K562 (cell line): ENCODE data around the gene TPI1. TPM values are rescaled to one million over a fixed set of nuclear protein-coding genes. Genes with fewer than 3 reads are reported as not detected.

Experiments used
- DDX20 ChIP-seq: fragments of 450-650 bp; IDR thresholded peaks from 2 replicates; pipeline ENCODE4 v1.6.1; 2016; ENCODE audit warnings: missing genetic modification characterization, low read depth, mild to moderate bottlenecking, missing compliant biosample characterization, moderate library complexity
- GTF2A2 ChIP-seq: IDR thresholded peaks from 2 replicates; pipeline ENCODE4 v1.6.1; 2016; ENCODE audit warnings: mild to moderate bottlenecking, missing genetic modification characterization, missing compliant biosample characterization
- RBM17 ChIP-seq: fragments of 200-400 bp; formaldehyde crosslinking; IDR thresholded peaks from 2 replicates; pipeline ENCODE4 v1.6.1; 2017; ENCODE audit warnings: low read depth, mild to moderate bottlenecking, low read length, borderline replicate concordance
- SAFB2 ChIP-seq: fragments of 200-400 bp; formaldehyde crosslinking; IDR thresholded peaks from 2 replicates; pipeline ENCODE4 v1.6.1; 2018; ENCODE audit warnings: borderline replicate concordance, low read length, low read depth, moderate library complexity; ENCODE audit not compliant: severe bottlenecking
- ZNF23 ChIP-seq: fragments of 250-450 bp; sonication (Bioruptor Pico); IDR thresholded peaks from 2 replicates; pipeline ENCODE4 v1.4.0; 2020; ENCODE audit warnings: mild to moderate bottlenecking
- ZNF79 ChIP-seq: fragments of 250-450 bp; sonication (Bioruptor Pico); IDR thresholded peaks from 2 replicates; pipeline ENCODE4 v1.4.0; 2020; ENCODE audit warnings: low read depth, mild to moderate bottlenecking, moderate library complexity
- polyA plus RNA-seq, 8 experiments: library from polyadenylated mRNA; depleted of rRNA in 4 of 8; stranded (reverse) in 5 of 8; unstranded in 3 of 8; fragments of >200 nt; fragmentation: Nextera tagmentation in 2 of 8; fragmentation: Illumina TruSeq in 1 of 8; extraction: Ambion mirVana in 2 of 8; extraction: Trizol in 1 of 8; gene quantifications; 2 replicates each; pipeline versions ENCODE4 v1.2.1 to v1.2.3, GENCODE V29; 2011 to 2014; ENCODE audit warnings: inconsistent platforms in 1 of 8, missing spikeins in 1 of 8
- total RNA-seq, 7 experiments: library from RNA; depleted of rRNA in 6 of 7; stranded (reverse); fragments of >200 nt in 6 of 7; fragmentation: Illumina TruSeq in 2 of 7; extraction: Trizol in 2 of 7; gene quantifications; 2 replicates each; pipeline versions ENCODE4 v1.2.1 to v1.2.3, GENCODE V29; 2011 to 2021; ENCODE audit warnings: low replicate concordance in 1 of 7
- TF ChIP-seq, protein P1 (sequence below), 2 experiments: IDR thresholded peaks in 1 of 2; conservative IDR thresholded peaks in 1 of 2; 2 replicates each; pipeline ENCODE4 v1.6.1; 2016; ENCODE audit warnings: low read depth in 2 of 2, mild to moderate bottlenecking in 1 of 2, missing compliant biosample characterization in 1 of 2, missing genetic modification characterization in 1 of 2, moderate library complexity in 1 of 2
- TF ChIP-seq, protein P2 (sequence below): fragments of 450-650 bp; IDR thresholded peaks from 2 replicates; pipeline ENCODE4 v1.6.1; 2016; ENCODE audit warnings: mild to moderate bottlenecking, moderate library complexity
- TF ChIP-seq, protein P3 (sequence below): sonication (generic); formaldehyde crosslinking; IDR thresholded peaks from 2 replicates; pipeline ENCODE4 v1.8.0; 2022; ENCODE audit warnings: mild to moderate bottlenecking, missing genetic modification reagents, borderline replicate concordance

TPI1 gene
- total and polyA plus RNA-seq, 9 of the 15 experiments (the other 6 are each of a cell fraction or from before 2014, with no cell fraction given): 662 to 4,971 (median 892) TPM

DNA sequence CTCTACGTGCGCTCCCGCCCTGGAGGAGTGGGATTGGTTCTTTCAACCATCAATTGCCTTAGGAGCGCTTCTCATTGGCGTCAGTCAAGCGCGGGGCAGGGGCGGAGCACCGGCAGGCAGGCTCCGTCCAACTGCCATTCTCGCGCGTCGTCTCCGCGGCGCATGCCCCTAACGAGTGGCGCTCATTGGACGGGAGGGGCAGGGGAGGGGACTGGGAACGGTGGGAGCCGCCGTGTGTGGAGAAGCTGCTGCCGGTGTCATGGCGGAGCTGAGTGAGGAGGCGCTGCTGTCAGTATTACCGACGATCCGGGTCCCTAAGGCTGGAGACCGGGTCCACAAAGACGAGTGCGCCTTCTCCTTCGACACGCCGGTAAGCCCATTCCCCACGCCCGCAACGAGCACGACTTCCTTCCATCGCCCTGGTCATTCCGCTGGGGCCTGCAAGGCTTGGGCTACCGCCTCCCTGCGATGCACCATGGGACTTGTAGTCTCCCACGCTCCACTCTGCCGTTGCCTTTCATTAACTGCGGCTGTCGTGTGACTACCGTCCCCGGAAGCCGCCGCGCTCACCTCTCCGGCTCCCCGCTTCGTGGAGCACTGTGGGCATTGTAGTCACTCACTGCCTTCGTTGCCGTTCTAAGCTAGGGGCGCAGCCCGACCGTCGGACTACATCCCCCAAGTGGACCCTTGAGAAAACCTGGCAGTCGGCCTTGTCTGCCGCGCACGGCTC is 15.2 kb upstream of the TPI1 start, which contains the start of gene USP5 (continued):
- TF ChIP-seq, protein P1, sequence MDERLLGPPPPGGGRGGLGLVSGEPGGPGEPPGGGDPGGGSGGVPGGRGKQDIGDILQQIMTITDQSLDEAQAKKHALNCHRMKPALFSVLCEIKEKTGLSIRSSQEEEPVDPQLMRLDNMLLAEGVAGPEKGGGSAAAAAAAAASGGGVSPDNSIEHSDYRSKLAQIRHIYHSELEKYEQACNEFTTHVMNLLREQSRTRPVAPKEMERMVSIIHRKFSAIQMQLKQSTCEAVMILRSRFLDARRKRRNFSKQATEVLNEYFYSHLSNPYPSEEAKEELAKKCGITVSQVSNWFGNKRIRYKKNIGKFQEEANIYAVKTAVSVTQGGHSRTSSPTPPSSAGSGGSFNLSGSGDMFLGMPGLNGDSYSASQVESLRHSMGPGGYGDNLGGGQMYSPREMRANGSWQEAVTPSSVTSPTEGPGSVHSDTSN (CRISPR knock-in tag; IDR thresholded peaks at IDR 0.05; ENCODE audit: low read depth): peak; percentile 80
- TF ChIP-seq, protein P1 (tag; conservative IDR thresholded peaks at IDR 0.05; ENCODE audit: low read depth): peak; percentile 81
- TF ChIP-seq ZNF79 (CRISPR knock-in tag) (peak; percentile 81), SAFB2 (no peak), ZNF23 (CRISPR knock-in tag) (no peak), RBM17 (no peak), DDX20 (tag) (peak; percentile 68; the same call in 1 of the 2 replicates), GTF2A2 (tag) (no peak)
- TF ChIP-seq, protein P2, sequence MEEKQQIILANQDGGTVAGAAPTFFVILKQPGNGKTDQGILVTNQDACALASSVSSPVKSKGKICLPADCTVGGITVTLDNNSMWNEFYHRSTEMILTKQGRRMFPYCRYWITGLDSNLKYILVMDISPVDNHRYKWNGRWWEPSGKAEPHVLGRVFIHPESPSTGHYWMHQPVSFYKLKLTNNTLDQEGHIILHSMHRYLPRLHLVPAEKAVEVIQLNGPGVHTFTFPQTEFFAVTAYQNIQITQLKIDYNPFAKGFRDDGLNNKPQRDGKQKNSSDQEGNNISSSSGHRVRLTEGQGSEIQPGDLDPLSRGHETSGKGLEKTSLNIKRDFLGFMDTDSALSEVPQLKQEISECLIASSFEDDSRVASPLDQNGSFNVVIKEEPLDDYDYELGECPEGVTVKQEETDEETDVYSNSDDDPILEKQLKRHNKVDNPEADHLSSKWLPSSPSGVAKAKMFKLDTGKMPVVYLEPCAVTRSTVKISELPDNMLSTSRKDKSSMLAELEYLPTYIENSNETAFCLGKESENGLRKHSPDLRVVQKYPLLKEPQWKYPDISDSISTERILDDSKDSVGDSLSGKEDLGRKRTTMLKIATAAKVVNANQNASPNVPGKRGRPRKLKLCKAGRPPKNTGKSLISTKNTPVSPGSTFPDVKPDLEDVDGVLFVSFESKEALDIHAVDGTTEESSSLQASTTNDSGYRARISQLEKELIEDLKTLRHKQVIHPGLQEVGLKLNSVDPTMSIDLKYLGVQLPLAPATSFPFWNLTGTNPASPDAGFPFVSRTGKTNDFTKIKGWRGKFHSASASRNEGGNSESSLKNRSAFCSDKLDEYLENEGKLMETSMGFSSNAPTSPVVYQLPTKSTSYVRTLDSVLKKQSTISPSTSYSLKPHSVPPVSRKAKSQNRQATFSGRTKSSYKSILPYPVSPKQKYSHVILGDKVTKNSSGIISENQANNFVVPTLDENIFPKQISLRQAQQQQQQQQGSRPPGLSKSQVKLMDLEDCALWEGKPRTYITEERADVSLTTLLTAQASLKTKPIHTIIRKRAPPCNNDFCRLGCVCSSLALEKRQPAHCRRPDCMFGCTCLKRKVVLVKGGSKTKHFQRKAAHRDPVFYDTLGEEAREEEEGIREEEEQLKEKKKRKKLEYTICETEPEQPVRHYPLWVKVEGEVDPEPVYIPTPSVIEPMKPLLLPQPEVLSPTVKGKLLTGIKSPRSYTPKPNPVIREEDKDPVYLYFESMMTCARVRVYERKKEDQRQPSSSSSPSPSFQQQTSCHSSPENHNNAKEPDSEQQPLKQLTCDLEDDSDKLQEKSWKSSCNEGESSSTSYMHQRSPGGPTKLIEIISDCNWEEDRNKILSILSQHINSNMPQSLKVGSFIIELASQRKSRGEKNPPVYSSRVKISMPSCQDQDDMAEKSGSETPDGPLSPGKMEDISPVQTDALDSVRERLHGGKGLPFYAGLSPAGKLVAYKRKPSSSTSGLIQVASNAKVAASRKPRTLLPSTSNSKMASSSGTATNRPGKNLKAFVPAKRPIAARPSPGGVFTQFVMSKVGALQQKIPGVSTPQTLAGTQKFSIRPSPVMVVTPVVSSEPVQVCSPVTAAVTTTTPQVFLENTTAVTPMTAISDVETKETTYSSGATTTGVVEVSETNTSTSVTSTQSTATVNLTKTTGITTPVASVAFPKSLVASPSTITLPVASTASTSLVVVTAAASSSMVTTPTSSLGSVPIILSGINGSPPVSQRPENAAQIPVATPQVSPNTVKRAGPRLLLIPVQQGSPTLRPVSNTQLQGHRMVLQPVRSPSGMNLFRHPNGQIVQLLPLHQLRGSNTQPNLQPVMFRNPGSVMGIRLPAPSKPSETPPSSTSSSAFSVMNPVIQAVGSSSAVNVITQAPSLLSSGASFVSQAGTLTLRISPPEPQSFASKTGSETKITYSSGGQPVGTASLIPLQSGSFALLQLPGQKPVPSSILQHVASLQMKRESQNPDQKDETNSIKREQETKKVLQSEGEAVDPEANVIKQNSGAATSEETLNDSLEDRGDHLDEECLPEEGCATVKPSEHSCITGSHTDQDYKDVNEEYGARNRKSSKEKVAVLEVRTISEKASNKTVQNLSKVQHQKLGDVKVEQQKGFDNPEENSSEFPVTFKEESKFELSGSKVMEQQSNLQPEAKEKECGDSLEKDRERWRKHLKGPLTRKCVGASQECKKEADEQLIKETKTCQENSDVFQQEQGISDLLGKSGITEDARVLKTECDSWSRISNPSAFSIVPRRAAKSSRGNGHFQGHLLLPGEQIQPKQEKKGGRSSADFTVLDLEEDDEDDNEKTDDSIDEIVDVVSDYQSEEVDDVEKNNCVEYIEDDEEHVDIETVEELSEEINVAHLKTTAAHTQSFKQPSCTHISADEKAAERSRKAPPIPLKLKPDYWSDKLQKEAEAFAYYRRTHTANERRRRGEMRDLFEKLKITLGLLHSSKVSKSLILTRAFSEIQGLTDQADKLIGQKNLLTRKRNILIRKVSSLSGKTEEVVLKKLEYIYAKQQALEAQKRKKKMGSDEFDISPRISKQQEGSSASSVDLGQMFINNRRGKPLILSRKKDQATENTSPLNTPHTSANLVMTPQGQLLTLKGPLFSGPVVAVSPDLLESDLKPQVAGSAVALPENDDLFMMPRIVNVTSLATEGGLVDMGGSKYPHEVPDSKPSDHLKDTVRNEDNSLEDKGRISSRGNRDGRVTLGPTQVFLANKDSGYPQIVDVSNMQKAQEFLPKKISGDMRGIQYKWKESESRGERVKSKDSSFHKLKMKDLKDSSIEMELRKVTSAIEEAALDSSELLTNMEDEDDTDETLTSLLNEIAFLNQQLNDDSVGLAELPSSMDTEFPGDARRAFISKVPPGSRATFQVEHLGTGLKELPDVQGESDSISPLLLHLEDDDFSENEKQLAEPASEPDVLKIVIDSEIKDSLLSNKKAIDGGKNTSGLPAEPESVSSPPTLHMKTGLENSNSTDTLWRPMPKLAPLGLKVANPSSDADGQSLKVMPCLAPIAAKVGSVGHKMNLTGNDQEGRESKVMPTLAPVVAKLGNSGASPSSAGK: peak; percentile 27; the same call in 1 of the 2 replicates
- TF ChIP-seq, protein P3, sequence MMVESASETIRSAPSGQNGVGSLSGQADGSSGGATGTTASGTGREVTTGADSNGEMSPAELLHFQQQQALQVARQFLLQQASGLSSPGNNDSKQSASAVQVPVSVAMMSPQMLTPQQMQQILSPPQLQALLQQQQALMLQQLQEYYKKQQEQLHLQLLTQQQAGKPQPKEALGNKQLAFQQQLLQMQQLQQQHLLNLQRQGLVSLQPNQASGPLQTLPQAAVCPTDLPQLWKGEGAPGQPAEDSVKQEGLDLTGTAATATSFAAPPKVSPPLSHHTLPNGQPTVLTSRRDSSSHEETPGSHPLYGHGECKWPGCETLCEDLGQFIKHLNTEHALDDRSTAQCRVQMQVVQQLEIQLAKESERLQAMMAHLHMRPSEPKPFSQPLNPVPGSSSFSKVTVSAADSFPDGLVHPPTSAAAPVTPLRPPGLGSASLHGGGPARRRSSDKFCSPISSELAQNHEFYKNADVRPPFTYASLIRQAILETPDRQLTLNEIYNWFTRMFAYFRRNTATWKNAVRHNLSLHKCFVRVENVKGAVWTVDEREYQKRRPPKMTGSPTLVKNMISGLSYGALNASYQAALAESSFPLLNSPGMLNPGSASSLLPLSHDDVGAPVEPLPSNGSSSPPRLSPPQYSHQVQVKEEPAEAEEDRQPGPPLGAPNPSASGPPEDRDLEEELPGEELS (CRISPR knock-in tag): no peak
